ENCODE results near the gene AQR.
A peak's percentile ranks its signal among the peaks of the same experiment; 100 is the strongest.

Gene AQR

DNA sequence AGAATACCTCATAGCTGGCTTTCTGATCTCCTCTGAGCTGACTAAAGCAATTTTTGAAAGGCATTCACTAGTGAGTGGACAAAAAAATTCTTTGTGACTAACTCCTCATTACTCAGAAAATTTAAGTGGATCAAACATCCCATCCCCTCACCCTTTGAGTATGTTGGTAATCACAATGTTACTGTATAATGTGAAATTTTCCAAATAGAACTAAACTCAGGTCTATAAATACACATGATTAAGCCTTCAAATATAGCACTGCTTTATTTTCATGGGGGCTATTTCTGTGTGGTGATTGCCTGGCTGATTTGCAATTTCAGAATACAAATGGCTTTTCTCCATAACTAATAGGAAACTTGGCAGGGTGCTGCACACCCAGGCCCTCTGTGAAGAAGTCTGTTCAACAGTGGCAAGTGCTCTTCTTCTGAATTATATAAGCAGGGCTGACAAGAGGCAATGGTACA is 128.2 kb downstream of the AQR start:
- TF ChIP-seq, protein P1, sequence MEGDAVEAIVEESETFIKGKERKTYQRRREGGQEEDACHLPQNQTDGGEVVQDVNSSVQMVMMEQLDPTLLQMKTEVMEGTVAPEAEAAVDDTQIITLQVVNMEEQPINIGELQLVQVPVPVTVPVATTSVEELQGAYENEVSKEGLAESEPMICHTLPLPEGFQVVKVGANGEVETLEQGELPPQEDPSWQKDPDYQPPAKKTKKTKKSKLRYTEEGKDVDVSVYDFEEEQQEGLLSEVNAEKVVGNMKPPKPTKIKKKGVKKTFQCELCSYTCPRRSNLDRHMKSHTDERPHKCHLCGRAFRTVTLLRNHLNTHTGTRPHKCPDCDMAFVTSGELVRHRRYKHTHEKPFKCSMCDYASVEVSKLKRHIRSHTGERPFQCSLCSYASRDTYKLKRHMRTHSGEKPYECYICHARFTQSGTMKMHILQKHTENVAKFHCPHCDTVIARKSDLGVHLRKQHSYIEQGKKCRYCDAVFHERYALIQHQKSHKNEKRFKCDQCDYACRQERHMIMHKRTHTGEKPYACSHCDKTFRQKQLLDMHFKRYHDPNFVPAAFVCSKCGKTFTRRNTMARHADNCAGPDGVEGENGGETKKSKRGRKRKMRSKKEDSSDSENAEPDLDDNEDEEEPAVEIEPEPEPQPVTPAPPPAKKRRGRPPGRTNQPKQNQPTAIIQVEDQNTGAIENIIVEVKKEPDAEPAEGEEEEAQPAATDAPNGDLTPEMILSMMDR (IDR thresholded peaks at IDR 0.05; ENCODE audit: low read depth, low read length): no peak
- no peak for DNase-seq (ENCODE audit: extremely low read depth, low read depth)

DNA sequence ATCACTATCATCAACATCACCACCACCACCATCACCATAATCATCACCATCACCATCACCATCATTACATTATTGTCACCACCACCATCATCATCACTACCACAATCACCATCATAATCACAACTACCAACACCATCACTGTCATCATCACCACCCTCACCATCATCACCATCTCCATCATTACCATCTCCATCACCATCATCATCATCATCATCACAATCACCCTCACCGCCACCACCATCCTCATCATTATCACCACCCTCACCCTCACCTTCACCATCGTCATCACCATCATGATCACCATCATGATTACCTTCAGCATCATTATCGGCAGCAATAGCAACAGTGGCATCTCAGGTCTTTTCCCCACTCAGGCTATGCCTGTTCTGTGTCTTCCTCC is 131.3 kb downstream of the AQR start:
- TF ChIP-seq, protein P1 (IDR thresholded peaks at IDR 0.05; ENCODE audit: low read depth, low read length): no peak

DNA sequence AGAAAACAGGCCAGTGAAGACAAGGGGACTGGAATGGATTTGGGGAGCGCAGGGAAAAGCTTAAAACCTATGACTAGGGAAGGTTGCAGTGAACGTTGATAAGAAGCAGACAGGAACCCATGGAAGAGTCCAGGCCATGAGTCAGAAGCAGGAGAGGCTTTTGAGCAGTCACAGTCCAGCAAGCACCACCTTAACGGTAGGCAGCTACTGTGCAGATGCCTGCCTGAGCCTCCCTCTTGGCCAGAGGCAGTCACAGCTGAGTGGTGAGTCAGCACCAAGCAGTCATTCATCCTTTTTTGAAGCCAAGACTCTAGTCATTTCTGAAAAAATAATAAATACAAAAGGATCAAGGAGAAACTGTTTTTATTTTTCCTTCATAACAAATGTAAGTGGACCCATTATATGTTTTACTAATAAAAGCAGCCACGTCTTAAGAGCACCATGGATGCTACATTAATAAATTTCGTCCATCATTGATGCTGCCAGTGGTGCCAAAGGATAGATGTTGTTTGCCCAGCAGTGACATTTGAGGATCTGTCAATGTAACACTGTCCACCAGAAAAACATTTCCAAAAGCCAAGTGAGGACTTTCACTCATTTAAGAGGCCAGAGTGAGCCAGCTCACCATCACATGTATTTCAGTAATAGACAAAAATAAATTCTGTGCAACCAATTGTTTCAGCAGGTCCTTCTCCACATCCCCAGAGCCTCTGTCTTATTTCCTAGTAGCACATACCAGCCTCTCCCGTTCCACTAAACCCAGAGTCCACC is 132.1 kb downstream of the AQR start:
- peak; percentile 20 for DNase-seq (ENCODE audit: extremely low read depth, low read depth)
- TF ChIP-seq, protein P1 (IDR thresholded peaks at IDR 0.05; ENCODE audit: low read depth, low read length): no peak

More for the DNA sequence above, 131.3 kb downstream of the AQR start:
- DNase-seq (ENCODE audit: extremely low read depth, low read depth): no peak

DNA sequence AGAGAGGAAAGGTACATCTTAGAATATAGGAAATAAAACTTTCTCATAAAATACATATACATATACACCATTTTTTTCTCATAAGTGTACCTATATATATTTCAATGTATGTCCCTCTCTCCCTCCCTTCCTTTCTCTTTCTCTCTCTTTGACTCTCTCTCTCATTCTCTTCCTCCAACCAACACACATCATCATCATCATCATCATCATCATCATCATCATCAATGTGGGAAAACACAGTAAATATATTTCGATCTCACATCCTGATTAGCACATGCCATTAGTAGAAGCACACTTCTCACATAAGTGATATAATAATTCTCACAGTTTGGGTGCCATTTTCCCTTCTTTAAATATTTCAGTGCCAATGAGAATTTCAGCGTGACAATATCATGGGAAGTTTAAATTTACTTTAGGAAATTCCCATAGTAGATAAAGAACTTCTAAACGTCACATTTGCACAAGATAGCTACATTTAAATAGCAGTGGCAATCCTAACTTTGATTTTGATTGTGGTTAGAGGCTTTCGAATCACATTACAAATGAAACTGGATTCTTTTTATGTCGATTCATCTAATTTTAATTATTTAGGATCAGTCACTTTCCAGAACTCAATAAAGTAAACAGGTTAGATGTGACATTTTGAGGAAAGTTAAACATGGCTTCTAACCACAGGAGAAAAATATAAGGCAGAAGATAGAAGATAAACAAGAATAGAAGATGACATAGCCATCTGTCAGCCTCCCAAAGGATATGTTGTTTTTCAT is 141.2 kb downstream of the AQR start:
- no peak for DNase-seq (ENCODE audit: extremely low read depth, low read depth)
- TF ChIP-seq, protein P1 (IDR thresholded peaks at IDR 0.05; ENCODE audit: low read depth, low read length): no peak

DNA sequence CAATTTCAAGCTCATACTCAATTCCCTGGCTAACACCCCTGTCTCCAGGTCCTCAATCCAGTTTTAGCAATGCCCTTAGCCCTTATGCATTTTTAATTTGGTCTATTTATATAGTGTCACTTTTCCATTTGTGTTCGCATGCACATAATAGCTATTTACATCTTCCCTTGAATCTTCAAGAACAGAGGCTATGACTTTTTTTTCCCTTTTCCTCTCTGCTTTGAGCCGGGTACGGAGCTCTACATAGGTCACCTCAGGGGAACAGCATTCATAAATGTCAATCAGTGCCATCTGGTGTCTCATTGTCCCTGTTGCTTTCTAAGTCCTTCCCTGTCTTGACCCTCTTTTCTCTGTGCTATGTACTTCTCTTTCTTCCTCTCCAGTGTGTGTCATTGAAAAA is 147.7 kb downstream of the AQR start:
- TF ChIP-seq, protein P1 (IDR thresholded peaks at IDR 0.05; ENCODE audit: low read depth, low read length): no peak
- DNase-seq (ENCODE audit: extremely low read depth, low read depth): no peak

DNA sequence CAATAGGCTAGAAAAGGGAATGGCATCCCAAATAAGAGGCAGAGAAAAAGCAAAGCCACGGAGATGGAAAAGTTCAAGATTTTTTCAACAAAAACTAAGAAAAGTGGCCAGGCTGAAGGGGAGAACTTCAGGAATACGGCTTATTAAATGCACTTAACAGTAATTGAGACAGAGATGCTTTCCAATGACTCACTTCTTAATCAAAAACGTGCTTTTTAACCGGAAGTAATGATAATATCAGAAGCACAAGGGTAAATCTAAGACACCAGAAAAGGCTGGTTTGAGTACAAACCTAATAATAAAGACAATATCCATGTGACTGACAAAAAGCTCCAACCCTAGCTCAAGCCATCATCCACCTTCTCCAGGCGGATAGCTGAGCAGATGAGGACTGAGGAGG is 149.4 kb downstream of the AQR start:
- TF ChIP-seq, protein P1 (IDR thresholded peaks at IDR 0.05; ENCODE audit: low read depth, low read length): no peak
- no peak for DNase-seq (ENCODE audit: extremely low read depth, low read depth)

DNA sequence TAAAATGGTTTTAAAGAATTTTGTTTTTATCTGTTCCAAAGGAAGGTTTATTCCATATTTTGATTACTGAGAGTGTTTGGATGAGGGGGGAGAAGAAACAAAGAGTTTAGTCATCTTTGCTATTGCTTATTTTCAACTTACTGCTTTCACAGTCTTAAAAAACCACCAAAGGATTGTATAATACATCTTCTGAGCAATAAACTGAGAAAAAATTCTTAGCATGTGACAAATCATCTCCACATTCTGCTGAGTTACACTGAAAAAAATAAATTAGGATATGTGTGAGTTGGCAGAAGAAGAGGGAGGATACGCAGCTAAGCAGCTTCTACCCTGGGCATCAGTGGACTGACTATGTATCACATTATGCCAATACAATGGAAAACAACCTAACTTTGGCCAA is 151.0 kb downstream of the AQR start:
- DNase-seq (ENCODE audit: extremely low read depth, low read depth): no peak
- TF ChIP-seq, protein P1 (IDR thresholded peaks at IDR 0.05; ENCODE audit: low read depth, low read length): no peak

Data from AG09319 (cell line).